GM12873 (cell line): ENCODE results near the gene VWC2.

ENCODE experiments used
- CTCF ChIP-seq: IDR thresholded peaks from 2 replicates; pipeline ENCODE4 v1.5.1; 2012; ENCODE audit warnings: low read depth, mild to moderate bottlenecking, moderate library complexity, low read length, control low read depth; ENCODE audit not compliant: insufficient read depth; ENCODE audit errors: missing control alignments

The VWC2 gene

GRCh38 chr7:49783446-49783845, 10.0 kb downstream of the VWC2 start:
- TF ChIP-seq CTCF = no peak

GRCh38 chr7:49787980-49788379, 14.5 kb downstream of the VWC2 start:
- TF ChIP-seq CTCF = no peak

- TF ChIP-seq CTCF = no peak
Observed at GRCh38 chr7:49788455-49789059, 15.1 kb downstream of the VWC2 start.

- TF ChIP-seq CTCF = no peak
Observed at GRCh38 chr7:49789736-49790135, 16.3 kb downstream of the VWC2 start.

GRCh38 chr7:49790209-49790608, 16.8 kb downstream of the VWC2 start:
- no peak for TF ChIP-seq CTCF

GRCh38 chr7:49791088-49791741, 17.8 kb downstream of the VWC2 start:
- peak; percentile 70 for TF ChIP-seq CTCF

- TF ChIP-seq CTCF = no peak
Observed at GRCh38 chr7:49797987-49798660, 24.7 kb downstream of the VWC2 start.
